HG03565 (cell line): ENCODE data around the gene CD300LF.

Experiments
- ATAC-seq: cut with Tn5 transposase; IDR thresholded peaks from one replicate; pipeline ENCODE4 v1.9.1; 2021; ENCODE audit warnings: mild to moderate bottlenecking, moderate library complexity; ENCODE audit not compliant: unreplicated experiment

The CD300LF gene

DNA sequence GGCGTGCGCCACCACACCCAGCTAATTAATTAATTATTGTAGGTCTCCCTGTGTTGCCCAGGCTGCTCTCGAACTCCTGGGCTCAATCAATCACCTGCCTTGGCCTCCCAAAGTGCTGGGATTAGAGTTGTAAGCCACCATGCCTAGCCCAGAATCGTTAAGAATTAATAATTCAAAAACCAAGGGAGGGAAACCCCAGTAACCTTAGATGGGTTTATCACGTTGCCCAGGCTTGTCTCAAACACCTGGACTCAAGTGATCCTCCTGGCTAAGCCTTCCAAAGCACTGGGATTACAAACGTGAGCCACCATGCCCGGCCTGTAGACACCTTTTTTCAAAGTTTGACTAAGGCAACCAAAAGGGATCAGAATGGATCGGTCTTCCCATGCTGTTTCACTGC, 21.6 kb downstream of the CD300LF start:
- no peak for ATAC-seq

DNA sequence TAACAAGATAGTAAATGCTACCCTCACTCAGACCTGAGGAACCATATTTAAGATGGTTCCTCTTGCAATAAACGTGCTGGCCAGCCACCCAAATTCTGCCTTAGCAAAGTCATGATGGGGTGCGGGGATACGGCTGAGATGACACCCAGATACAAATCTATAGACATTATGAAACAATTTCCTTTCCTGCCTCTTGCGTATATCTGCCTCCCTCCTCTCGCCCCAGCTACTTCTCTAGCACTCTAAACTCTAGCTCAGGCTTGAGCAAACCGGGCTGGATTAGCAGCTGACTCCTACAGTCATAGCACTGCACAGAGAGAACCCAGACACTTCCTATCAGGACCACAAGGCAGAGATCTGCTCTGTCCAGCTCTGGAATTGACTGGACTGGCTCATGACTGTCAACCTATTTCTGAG, 22.3 kb downstream of the CD300LF start:
- no peak for ATAC-seq

DNA sequence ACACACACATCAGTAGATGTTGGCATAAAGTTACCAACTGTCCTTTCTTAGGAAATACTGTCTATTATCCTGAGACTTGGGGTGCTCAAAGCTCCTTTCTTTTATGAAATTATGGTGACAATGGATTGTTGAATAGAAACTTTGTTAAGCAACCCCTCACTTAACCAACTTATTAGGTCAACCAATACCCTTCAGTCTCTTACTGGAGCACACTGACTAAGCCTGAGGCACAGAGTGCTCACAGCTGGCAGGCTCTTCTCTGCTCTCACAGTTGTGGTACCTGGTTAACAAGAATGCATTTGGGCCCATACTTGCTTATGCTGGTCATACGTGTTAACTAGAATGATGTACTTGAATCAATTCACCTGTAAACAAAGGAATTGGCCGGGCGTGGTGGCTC, 24.8 kb downstream of the CD300LF start:
- ATAC-seq: no peak

DNA sequence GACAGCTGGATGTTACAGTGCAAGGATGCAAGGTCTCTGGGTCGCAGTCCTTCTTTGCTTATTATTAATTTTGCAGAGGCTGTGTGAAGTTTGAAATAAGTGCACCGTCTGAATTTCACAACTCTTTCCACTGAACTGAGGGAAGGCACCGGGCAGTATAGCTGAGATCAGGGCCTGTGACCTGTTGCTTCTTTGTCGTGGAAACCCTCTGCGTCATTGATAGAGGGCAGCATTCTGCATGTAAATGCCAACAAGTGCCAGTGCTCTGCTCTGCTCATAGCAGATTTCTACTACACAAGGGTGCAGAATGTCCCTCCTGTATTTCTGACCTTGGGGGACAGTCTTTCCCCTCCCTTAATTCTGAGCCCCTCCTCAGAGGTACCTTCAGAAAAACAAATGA, 26.0 kb downstream of the CD300LF start:
- ATAC-seq: no peak

DNA sequence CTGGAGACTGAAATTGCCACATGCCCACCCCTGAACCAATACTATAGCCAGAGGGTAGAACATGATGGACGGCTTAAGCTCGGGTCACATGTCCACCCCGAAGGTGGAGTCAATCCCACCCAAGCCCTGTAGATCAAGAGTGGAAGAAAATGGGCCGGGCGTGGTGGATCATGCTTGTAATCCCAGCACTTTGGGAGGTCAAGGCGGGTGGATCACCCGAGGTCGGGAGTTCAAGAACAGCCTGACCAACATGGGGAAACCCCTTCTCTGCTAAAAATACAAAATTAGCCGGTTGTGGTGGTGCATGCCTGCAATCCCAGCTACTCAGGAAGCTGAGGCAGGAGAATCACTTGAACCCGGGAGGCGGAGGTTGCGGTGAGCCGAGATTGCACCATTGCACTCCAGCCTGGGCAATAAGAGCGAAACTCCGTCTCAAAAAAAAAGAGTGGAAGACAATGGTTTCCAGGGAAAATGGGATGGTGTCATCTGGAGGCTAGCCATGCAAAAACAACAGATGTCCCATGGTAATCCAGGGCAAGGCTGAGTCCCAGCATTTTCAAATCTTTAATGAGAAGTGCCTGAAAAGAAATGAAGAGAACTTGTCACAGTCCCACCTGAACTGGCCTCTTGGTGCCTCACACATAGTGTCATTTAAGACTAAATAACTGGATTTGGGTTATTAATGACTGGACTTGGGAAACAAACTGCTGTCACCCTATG, 30.1 kb downstream of the CD300LF start:
- no peak for ATAC-seq

- no peak for ATAC-seq
Measured at GRCh38 chr17:74682028-74682427, 30.7 kb downstream of the CD300LF start.

DNA sequence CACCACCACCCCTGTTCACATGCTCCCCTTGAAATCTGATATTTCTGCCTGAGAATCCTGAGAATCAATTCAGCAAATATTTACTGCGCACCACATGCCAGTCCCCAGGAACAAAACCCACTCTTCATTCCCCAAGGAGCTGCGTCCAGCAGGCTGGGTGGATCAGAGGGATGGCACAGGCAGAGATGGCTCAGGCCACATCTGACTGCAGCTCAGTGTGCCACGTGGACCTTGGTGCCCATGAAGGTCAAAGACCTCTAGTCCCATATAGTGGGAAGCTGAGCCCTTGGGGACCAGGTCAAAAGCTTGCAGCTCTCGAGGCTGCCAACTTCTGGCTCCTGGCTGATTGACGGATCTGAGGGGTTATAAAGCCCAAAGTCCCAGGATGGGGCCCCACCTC, 31.8 kb downstream of the CD300LF start:
- no peak for ATAC-seq

- ATAC-seq: no peak
Measured at GRCh38 chr17:74680213-74680612, 32.5 kb downstream of the CD300LF start.

DNA sequence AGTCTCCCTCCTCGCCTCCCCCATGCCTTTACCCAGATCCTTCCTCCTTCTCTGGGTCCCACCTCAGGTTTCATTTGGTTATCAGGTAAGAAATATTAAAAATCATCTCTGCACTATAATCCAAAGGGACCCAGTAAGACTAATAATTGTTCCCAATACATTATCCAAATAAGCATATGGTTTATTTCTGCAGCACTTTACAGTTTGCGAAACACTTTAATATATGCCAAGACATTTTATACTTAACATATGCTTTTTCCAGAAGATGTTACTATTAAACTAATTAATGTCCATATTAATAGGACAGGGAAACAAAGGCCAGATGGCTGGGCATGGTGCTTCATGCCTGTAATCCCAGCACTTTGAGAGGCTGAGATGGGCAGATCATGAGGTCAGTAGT, 33.3 kb downstream of the CD300LF start:
- no peak for ATAC-seq

DNA sequence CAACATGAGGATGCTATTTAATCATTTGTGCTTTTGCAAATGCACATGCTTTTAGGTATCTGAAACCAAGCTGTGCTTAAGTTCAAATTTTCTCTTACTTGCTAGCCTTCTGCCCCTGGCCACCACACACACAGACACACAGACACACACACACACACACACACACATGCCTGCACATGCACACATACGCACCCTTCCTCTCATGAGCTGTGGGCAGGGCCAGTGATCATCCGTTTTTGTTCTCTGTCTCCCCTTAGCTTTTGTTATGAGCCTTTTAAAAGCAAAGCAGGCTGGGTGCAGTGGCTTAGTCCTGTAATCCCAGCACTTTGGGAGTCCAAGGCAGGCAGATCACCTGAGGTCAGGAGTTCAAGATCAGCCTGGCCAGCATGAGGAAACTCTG, 34.2 kb downstream of the CD300LF start:
- no peak for ATAC-seq

DNA sequence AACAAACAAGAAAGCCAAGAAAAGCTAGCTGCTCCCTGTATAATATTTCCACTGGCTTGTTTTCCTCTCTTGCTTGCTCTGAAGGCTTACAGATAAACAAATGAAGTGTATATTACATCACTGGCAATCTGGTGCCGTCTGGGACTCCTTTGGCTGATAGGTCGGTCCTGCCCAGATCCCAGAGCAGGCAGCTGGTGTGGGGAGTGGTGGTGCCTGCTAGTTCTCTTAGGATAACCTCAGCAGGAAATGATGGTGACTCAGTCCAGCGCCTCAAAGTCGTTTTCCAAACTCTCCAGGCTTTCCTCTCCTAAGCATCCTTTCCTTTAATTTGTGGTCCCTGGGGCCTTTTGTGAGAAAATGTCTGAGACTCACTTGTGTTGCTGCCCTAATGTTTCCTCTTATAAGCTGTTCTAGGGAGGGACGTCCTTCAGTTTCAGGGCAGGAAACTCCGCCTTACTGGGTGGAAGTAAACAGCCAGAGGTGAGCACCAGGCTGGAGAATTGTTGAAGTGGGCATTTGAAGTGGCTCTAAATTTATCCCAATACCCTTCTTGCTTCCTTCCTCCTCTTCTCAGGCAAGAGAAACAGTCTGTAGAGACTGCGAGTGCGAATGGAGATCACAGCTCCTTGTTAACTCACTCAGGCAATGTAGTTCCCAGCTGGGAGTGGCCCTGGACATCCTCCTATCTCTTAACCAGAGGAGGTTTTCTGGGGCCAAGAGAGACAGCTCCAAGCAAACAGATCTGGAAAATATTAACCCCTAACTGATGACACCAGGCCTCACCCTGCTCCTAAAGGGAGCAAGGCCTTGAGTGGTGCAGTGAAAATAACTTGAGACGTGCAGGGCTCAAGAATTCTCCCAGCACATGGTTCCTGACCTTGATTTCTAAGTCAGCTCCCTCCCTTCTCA, 34.9 kb downstream of the CD300LF start:
- ATAC-seq: no peak

- no peak for ATAC-seq
Measured at GRCh38 chr17:74671031-74671771, 41.5 kb downstream of the CD300LF start.

DNA sequence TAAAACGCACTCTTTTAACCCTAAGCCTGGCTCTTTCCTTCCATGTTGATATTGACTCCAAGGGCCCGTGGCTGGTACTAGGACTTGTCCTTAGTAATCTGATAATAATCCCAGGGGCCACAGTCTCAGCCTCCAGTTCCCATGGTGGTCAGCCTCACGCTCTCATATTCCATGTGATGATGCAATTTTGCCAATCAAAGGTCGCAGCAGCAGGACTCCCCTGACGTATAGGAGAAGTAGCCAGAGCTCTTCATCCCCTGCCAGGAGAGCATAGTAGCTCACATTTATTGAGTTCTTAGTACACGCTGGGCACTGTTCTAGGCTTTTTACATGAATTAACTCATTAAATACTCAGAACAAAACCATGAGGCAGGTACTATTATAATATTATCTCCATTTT, 42.4 kb downstream of the CD300LF start:
- ATAC-seq: no peak

DNA sequence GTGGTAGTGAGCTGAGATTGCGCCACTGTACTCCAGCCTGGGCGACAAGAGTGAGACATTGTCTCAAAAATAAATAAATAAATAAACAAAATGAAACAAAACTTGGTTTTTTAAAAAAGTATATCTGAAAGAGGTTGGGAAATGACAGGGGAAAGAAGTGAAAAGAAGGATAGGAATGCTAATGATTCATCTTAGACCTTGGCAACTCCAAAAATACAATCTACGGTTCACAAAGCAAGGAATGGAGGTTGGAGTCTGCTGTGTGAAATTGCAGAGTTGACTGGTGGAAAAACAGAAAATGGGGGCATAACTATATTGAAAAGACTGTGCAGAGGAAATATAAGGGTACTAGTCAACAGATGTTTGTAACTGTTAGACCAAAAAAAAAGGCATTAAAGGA, 49.2 kb downstream of the CD300LF start:
- no peak for ATAC-seq

GRCh38 chr17:74659889-74660288, 52.8 kb downstream of the CD300LF start:
- ATAC-seq: no peak

DNA sequence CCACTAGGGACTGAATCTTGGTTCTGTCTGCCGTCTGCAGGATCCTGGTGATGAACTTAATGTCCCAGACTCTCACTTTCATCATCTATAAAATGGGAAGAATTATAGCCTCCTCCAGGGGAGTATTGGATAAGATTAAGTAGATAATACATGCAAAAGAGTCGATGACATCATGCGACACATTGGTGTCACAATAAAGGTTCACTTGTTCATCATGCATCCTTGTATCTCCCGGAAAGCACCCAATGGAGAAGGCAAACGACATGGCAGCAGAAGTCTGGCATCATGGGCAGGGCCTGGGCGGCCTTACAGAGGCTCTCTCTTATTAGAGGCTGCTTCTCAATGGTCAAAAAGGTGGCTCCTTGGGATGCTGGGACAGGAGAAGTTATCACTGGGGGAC, 54.1 kb downstream of the CD300LF start:
- no peak for ATAC-seq

DNA sequence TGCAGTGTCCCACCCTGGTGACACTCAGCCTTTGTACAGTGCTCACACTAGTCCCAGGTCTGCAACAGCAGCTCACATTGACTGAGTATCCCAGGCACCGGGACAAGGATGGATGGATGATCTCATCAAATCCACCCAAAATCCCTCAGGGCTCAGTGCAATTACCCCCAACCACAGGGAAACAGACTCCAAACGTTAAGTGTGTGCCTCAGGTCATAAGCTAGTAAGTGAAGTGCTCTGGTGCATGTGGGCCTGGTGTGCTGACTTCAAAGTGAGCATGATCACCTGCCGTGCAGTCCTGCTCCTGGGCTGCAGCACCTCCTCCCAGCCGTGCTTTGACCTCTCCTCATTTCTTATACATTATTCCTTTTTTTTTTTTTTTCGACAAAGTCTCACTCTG, 58.0 kb downstream of the CD300LF start:
- ATAC-seq: no peak

DNA sequence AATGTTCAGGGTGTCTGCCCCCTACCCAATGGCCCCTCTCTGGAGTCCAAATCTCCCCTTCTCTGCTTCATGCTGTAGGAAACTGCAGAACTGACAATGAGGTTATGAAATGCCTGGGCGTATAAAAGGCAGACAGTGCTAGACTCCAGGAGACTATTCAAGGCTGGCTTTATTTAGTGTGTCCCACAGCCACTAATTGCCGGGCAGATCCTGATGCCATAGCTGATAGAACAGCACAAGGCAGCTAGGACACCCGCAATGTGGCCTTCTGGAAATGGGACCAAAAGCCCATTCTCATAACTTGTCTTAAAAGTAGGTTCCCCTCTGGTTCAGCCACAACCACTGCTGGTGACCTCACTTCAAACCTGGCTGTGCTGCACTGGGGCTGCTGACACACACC, 60.7 kb downstream of the CD300LF start:
- ATAC-seq: no peak

DNA sequence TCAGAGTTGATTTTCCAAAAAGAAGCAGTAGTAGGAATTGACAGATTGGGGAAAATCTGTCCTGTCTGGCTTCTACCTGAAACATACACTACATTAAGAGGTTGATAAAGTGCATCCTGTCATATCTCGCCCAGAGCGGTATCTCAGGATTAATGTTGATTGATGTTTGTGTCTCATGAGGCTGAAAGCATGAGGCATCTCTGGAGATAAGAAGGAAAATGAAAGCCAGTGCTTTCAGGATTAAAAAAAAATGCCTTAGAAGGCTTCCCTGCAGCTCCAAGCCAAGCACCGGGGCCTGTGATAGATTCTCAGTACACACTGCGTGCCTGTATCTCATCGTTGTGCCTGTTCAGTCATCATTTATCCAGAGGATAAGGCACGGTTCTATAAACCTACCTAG, 62.8 kb downstream of the CD300LF start:
- ATAC-seq: no peak

- ATAC-seq: no peak
Measured at GRCh38 chr17:74647871-74648672, 64.7 kb downstream of the CD300LF start.

GRCh38 chr17:74646231-74646630, 66.5 kb downstream of the CD300LF start:
- ATAC-seq: no peak
